Thoracic aorta (tissue), 2 donors: ENCODE results near the gene ALDH3A2. TPM values are rescaled to one million over a fixed set of nuclear protein-coding genes. Genes with fewer than 3 reads are reported as not detected.

Experiments used
- ATAC-seq: fragments of 150-250 bp; one replicate; pipeline ENCODE4 v1.8.0; 2017; ENCODE audit warnings: low read depth; ENCODE audit not compliant: insufficient number of reproducible peaks, low FRiP score
- DNase-seq: peaks from one replicate; pipeline ENCODE4 v3.0.0-alpha.2; 2020; ENCODE audit warnings: low spot score
- H3K27ac ChIP-seq, 2 donors: fragments of 200-600 bp; sonication (generic); 1 replicate in 1 of 2; 2 replicates in 1 of 2; pipeline ENCODE4 v1.5.1; 2016; ENCODE audit warnings: mild to moderate bottlenecking in 2 of 2, moderate library complexity in 2 of 2
- H3K27me3 ChIP-seq: fragments of 200-600 bp; sonication (generic); replicated peaks from 2 replicates; pipeline ENCODE4 v1.6.0; 2016; ENCODE audit warnings: mild to moderate bottlenecking; ENCODE audit not compliant: insufficient read depth
- H3K36me3 ChIP-seq: fragments of 200-600 bp; sonication (generic); one replicate; pipeline ENCODE4 v1.5.1; 2016
- H3K4me1 ChIP-seq, 2 donors: fragments of 200-600 bp; sonication (generic); 1 replicate in 1 of 2; 2 replicates in 1 of 2; pipeline versions ENCODE4 v1.5.1 to v1.6.0; 2016; ENCODE audit warnings: low read depth in 2 of 2, mild to moderate bottlenecking in 1 of 2; ENCODE audit not compliant: control insufficient read depth in 1 of 2
- H3K4me3 ChIP-seq: fragments of 200-600 bp; sonication (generic); 2 replicates; pipeline ENCODE4 v1.5.1; 2016; ENCODE audit warnings: mild to moderate bottlenecking
- H3K9me3 ChIP-seq: fragments of 200-600 bp; sonication (generic); 2 replicates; pipeline ENCODE4 v1.5.1; 2016
- CTCF ChIP-seq: fragments of 200-600 bp; sonication (generic); IDR thresholded peaks from one replicate; pipeline ENCODE4 v1.5.1; 2019; ENCODE audit warnings: antibody characterized with exemption
- total RNA-seq, 2 donors: library from RNA; depleted of rRNA; stranded (reverse); fragments of >200 nt; gene quantifications; one replicate each; pipeline versions ENCODE4 v1.1.0 to v1.2.3, GENCODE V29; 2016

ALDH3A2 gene
- total RNA-seq, 2 donors from 2014 or later: 98.1 to 125 TPM

- Histone ChIP-seq H3K36me3 (no peaks in the 10 kb centered on the region), H3K9me3 (no peaks in the 10 kb centered on the region), H3K4me3 (no peak overlapping the region), H3K27ac (no peak overlapping the region), H3K4me1 (peaks cover 10 to 19% of the 10 kb centered on the region in 2 donors), H3K27me3 (no peaks in the 10 kb centered on the region)
- DNase-seq: no peak
- no peak for ATAC-seq
- no peak for TF ChIP-seq CTCF
Observed at GRCh38 chr17:19705771-19706770, 57.5 kb downstream of the ALDH3A2 start.

GRCh38 chr17:19706791-19707727 lies 58.5 kb downstream of the ALDH3A2 start:
- H3K27me3 ChIP-seq: no peaks in the 10 kb centered on the region
- no peaks in the 10 kb centered on the region for H3K36me3 ChIP-seq
- no peak overlapping the region for H3K27ac ChIP-seq
- no peak overlapping the region for H3K4me3 ChIP-seq
- peaks cover 10 to 19% of the 10 kb centered on the region in 2 donors for H3K4me1 ChIP-seq
- ATAC-seq (no peak), DNase-seq (no peak)
- TF ChIP-seq CTCF: no peak
- no peaks in the 10 kb centered on the region for H3K9me3 ChIP-seq

- no peak overlapping the region for H3K4me3 ChIP-seq
- no peaks in the 10 kb centered on the region for H3K27me3 ChIP-seq
- no peaks in the 10 kb centered on the region for H3K9me3 ChIP-seq
- peaks cover 10 to 19% of the 10 kb centered on the region in 2 donors for H3K4me1 ChIP-seq
- no peak for ATAC-seq
- H3K27ac ChIP-seq: no peak overlapping the region
- no peak for TF ChIP-seq CTCF
- no peak for DNase-seq
- no peaks in the 10 kb centered on the region for H3K36me3 ChIP-seq
Observed at GRCh38 chr17:19707728-19708221, 59.2 kb downstream of the ALDH3A2 start.

- H3K4me3 ChIP-seq: no peak overlapping the region
- ATAC-seq (no peak), DNase-seq (no peak)
- H3K36me3 ChIP-seq: no peaks in the 10 kb centered on the region
- no peaks in the 10 kb centered on the region for H3K27me3 ChIP-seq
- no peaks in the 10 kb centered on the region for H3K9me3 ChIP-seq
- H3K27ac ChIP-seq: no peak overlapping the region
- no peak for TF ChIP-seq CTCF
- H3K4me1 ChIP-seq: peaks cover 10 to 14% of the 10 kb centered on the region in 2 donors
Observed at GRCh38 chr17:19708431-19709175, 60.1 kb downstream of the ALDH3A2 start.
